ENCODE data around the gene MPRIP. TPM values are rescaled to one million over a fixed set of nuclear protein-coding genes. Genes with fewer than 3 reads are reported as not detected.
A peak's percentile ranks its signal among the peaks of the same experiment; 100 is the strongest.

The MPRIP gene
- total RNA-seq, 1 experiment from 2014 or later: 338 TPM

DNA sequence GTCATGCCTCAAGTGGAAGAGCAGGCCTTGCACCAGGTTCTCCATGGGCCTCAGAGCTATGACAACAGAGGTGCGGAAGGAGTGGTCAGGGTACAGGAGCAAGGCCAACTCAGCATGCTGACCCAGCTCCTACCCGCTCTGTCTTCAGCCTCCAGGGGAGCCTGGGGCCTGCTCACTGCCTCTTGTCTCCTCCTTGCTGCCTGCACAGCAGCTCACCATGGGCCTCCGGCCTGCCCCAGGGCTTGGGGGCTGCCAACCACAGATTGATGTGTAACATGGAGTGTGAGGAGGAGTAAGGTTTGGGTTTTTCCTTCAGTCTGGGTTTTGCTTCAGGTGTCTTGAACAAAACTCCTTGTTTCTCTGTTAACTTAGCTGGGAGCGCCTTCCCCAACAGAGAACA lies 101.8 kb downstream of the MPRIP start:
- Mint-ChIP-seq H3K4me3 (ENCODE audit: low read depth, unreplicated experiment) (no peak overlapping the region), H3K27me3 (ENCODE audit: unreplicated experiment) (no peaks in the 10 kb centered on the region), H3K27ac (ENCODE audit: unreplicated experiment) (no peak overlapping the region), H3K36me3 (ENCODE audit: insufficient read depth, unreplicated experiment) (peaks cover 53% of the 10 kb centered on the region), H3K4me1 (ENCODE audit: low read depth, unreplicated experiment) (peaks cover 5% of the 10 kb centered on the region), H3K9me3 (ENCODE audit: low read depth, unreplicated experiment) (no peaks in the 10 kb centered on the region)
- TF ChIP-seq, protein P1, sequence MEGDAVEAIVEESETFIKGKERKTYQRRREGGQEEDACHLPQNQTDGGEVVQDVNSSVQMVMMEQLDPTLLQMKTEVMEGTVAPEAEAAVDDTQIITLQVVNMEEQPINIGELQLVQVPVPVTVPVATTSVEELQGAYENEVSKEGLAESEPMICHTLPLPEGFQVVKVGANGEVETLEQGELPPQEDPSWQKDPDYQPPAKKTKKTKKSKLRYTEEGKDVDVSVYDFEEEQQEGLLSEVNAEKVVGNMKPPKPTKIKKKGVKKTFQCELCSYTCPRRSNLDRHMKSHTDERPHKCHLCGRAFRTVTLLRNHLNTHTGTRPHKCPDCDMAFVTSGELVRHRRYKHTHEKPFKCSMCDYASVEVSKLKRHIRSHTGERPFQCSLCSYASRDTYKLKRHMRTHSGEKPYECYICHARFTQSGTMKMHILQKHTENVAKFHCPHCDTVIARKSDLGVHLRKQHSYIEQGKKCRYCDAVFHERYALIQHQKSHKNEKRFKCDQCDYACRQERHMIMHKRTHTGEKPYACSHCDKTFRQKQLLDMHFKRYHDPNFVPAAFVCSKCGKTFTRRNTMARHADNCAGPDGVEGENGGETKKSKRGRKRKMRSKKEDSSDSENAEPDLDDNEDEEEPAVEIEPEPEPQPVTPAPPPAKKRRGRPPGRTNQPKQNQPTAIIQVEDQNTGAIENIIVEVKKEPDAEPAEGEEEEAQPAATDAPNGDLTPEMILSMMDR (IDR thresholded peaks at IDR 0.05; ENCODE audit: unreplicated experiment): no peak
- CTCF ChIA-PET: no interaction called here
- no peak for DNase-seq
- intact Hi-C loops (cut with micrococcal nuclease; ENCODE audit: unreplicated experiment): no loop called here
- BruUV-seq (replicated peaks): no TSS peak

DNA sequence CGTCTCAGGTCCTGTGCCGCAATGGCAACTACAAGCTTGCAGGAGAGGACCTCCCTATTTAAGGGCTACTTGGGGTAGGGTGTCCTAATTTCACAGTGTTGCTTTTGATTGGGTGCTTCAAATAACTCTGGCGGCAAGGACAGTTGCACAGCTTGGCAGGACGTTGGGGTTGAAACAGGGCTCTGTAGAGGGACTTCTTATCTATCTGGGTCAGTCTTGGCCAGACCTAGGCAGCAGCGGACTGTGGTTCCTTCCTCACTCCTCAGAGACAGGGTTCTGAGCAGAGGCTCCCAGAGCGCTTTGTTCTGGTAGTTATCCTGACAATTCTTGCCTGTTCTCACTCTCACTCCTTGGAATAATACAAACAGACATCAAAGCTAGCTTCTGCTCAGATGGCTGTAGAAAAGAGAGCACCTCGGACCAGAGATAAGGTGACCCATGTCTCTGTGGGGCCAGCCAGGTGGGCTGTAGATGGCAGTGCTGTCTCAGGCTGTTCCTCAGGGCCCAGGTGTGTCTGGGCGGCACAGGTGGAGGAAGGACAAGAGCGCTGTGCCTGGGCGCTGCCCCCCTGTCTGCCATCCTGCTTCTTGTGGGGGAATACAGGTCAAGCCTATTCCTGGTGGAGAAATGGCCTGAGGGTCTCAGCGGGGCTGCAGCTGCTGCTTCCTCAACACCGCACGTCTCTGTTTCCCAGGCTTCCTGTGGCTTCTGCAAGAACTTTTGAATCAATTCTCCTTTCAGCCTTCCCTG lies 102.8 kb downstream of the MPRIP start:
- Mint-ChIP-seq H3K4me3 (ENCODE audit: low read depth, unreplicated experiment) (no peak overlapping the region), H3K9me3 (ENCODE audit: low read depth, unreplicated experiment) (no peaks in the 10 kb centered on the region), H3K36me3 (ENCODE audit: insufficient read depth, unreplicated experiment) (peaks cover 57% of the 10 kb centered on the region), H3K4me1 (ENCODE audit: low read depth, unreplicated experiment) (peaks cover 5% of the 10 kb centered on the region), H3K27me3 (ENCODE audit: unreplicated experiment) (no peaks in the 10 kb centered on the region), H3K27ac (ENCODE audit: unreplicated experiment) (no peak overlapping the region)
- TF ChIP-seq, protein P1 (IDR thresholded peaks at IDR 0.05; ENCODE audit: unreplicated experiment): no peak
- no TSS peak for BruUV-seq (replicated peaks)
- no peak for DNase-seq
- intact Hi-C loops (cut with micrococcal nuclease; ENCODE audit: unreplicated experiment): no loop called here
- CTCF ChIA-PET: no interaction called here

DNA sequence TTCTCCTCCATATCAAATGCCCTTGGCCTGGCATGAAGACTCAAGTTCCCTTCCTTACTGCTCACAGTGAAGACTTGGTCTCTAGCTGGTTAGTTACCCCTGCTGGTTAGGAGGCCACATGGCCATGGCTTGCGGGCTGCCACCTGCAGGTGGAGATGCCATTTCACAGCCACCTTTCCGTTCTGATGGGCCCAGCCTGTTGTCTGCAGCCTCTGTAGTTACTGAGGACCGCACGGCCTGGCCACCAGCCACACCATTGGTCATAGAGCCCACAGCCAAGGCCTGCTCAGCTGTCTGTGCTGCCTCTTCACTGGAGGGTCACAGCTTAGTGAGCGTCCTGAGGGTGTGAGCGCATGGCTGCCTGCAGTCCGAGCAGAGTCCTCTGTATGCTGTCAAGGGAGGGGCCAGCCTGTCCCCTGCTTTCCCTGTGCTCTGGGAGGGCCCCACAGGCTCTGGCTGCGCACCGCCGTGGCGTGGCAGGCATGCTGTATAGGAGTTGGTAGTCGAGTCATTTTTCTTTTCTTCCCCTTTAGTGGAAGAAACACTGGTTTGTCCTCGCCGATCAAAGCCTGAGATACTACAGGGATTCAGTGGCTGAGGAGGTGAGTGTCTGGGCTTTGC lies 104.6 kb downstream of the MPRIP start:
- DNase-seq: peak; percentile 38
- peaks cover 65% of the 10 kb centered on the region for H3K36me3 Mint-ChIP-seq (ENCODE audit: insufficient read depth, unreplicated experiment)
- H3K9me3 Mint-ChIP-seq (ENCODE audit: low read depth, unreplicated experiment): no peaks in the 10 kb centered on the region

DNA sequence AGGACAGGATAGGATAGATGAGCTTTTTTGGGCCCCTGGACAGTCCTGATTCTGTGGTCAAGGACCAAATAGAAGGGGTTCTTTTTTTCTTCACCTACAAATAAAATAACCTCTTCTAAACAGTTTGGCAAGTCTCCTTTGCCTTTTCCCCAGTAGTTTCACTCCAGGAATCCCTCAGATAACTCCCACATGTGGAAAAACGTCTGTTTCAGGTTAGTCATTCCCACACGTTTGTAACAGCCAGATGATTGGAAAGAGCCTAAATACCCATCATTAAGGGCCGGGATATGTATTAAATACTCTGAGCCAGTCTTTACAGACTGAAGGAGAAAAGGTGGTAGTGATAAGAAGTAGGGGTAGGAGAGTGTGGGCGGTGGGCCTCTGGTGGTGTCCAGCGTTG lies 105.6 kb downstream of the MPRIP start:
- TF ChIP-seq, protein P1 (IDR thresholded peaks at IDR 0.05; ENCODE audit: unreplicated experiment): no peak
- Mint-ChIP-seq H3K9me3 (ENCODE audit: low read depth, unreplicated experiment) (no peaks in the 10 kb centered on the region), H3K4me1 (ENCODE audit: low read depth, unreplicated experiment) (no peaks in the 10 kb centered on the region), H3K27ac (ENCODE audit: unreplicated experiment) (no peak overlapping the region), H3K27me3 (ENCODE audit: unreplicated experiment) (no peaks in the 10 kb centered on the region), H3K4me3 (ENCODE audit: low read depth, unreplicated experiment) (no peak overlapping the region), H3K36me3 (ENCODE audit: insufficient read depth, unreplicated experiment) (peaks cover 69% of the 10 kb centered on the region)
- intact Hi-C loops (cut with micrococcal nuclease; ENCODE audit: unreplicated experiment): no loop called here
- CTCF ChIA-PET: interaction anchor here (1.2 kb wide), 1 partner anchor 150 kb away, joined by 3 read pairs; no protein-coding TSS in a partner anchor
- no TSS peak for BruUV-seq (replicated peaks)
- DNase-seq: no peak

More for the DNA sequence above, 104.6 kb downstream of the MPRIP start:
- no peak overlapping the region for H3K27ac Mint-ChIP-seq (ENCODE audit: unreplicated experiment)
- no TSS peak for BruUV-seq (replicated peaks)
- peaks cover under 1% of the 10 kb centered on the region for H3K4me1 Mint-ChIP-seq (ENCODE audit: low read depth, unreplicated experiment)
- no peak overlapping the region for H3K4me3 Mint-ChIP-seq (ENCODE audit: low read depth, unreplicated experiment)
- intact Hi-C loops (cut with micrococcal nuclease; ENCODE audit: unreplicated experiment): no loop called here
- CTCF ChIA-PET: interaction anchor here (0.6 to 1.2 kb wide), 2 partner anchors 48 to 149 kb away, joined by 3 to 6 read pairs; no protein-coding TSS in a partner anchor
- TF ChIP-seq, protein P1 (IDR thresholded peaks at IDR 0.05; ENCODE audit: unreplicated experiment): peak; percentile 16
- H3K27me3 Mint-ChIP-seq (ENCODE audit: unreplicated experiment): no peaks in the 10 kb centered on the region

Measured in Calu3 (cell line).